WTC11 (cell line): ENCODE data around the gene RPN1.

Experiments used
- ATF1 ChIP-seq: sonication (generic); formaldehyde crosslinking; IDR thresholded peaks from 2 replicates; pipeline ENCODE4 v1.8.1; 2023; ENCODE audit warnings: mild to moderate bottlenecking, moderate library complexity, missing genetic modification reagents
- CREB1 ChIP-seq: sonication (generic); formaldehyde crosslinking; IDR thresholded peaks from 2 replicates; pipeline ENCODE4 v1.8.0; 2023; ENCODE audit warnings: mild to moderate bottlenecking, missing genetic modification reagents
- CREM ChIP-seq: sonication (generic); formaldehyde crosslinking; IDR thresholded peaks from 2 replicates; pipeline ENCODE4 v1.8.1; 2022; ENCODE audit warnings: mild to moderate bottlenecking, missing genetic modification reagents, moderate library complexity
- ETV6 ChIP-seq: sonication (generic); formaldehyde crosslinking; IDR thresholded peaks from 2 replicates; pipeline ENCODE4 v1.8.1; 2022; ENCODE audit warnings: mild to moderate bottlenecking, missing genetic modification reagents
- NFYB ChIP-seq: sonication (generic); formaldehyde crosslinking; conservative IDR thresholded peaks from 2 replicates; pipeline ENCODE4 v1.8.0; 2022; ENCODE audit warnings: low read depth, missing genetic modification reagents
- NR2C2 ChIP-seq: sonication (generic); formaldehyde crosslinking; IDR thresholded peaks from 2 replicates; pipeline ENCODE4 v1.8.0; 2022; ENCODE audit warnings: mild to moderate bottlenecking, missing genetic modification reagents
- NR3C1 ChIP-seq: sonication (generic); formaldehyde crosslinking; conservative IDR thresholded peaks from 2 replicates; pipeline ENCODE4 v1.8.1; 2023; ENCODE audit warnings: low read depth, mild to moderate bottlenecking, missing genetic modification reagents
- SP1 ChIP-seq: sonication (generic); formaldehyde crosslinking; conservative IDR thresholded peaks from 2 replicates; pipeline ENCODE4 v1.8.1; 2022; ENCODE audit warnings: missing genetic modification reagents
- TF ChIP-seq, protein P1 (sequence below): fragments of 200-600 bp; IDR thresholded peaks from 2 replicates; pipeline ENCODE4 v1.8.0; 2022; ENCODE audit warnings: antibody characterized with exemption
- TF ChIP-seq, protein P2 (sequence below): sonication (generic); formaldehyde crosslinking; IDR thresholded peaks from 2 replicates; pipeline ENCODE4 v1.8.0; 2023; ENCODE audit warnings: mild to moderate bottlenecking, missing genetic modification reagents
- TF ChIP-seq, protein P3 (sequence below): sonication (generic); formaldehyde crosslinking; IDR thresholded peaks from 2 replicates; pipeline ENCODE4 v1.8.0; 2022; ENCODE audit warnings: mild to moderate bottlenecking, missing genetic modification reagents
- TF ChIP-seq, protein P4 (sequence below): sonication (generic); formaldehyde crosslinking; IDR thresholded peaks from 2 replicates; pipeline ENCODE4 v1.8.0; 2022; ENCODE audit warnings: mild to moderate bottlenecking, missing genetic modification reagents
- TF ChIP-seq, protein P5 (sequence below): sonication (generic); formaldehyde crosslinking; IDR thresholded peaks from 2 replicates; pipeline ENCODE4 v1.8.1; 2023; ENCODE audit warnings: mild to moderate bottlenecking, missing genetic modification reagents, borderline replicate concordance
- TF ChIP-seq, protein P6 (sequence below): sonication (generic); formaldehyde crosslinking; IDR thresholded peaks from 2 replicates; pipeline ENCODE4 v1.8.1; 2023; ENCODE audit warnings: mild to moderate bottlenecking, missing genetic modification reagents, moderate library complexity

DNA sequence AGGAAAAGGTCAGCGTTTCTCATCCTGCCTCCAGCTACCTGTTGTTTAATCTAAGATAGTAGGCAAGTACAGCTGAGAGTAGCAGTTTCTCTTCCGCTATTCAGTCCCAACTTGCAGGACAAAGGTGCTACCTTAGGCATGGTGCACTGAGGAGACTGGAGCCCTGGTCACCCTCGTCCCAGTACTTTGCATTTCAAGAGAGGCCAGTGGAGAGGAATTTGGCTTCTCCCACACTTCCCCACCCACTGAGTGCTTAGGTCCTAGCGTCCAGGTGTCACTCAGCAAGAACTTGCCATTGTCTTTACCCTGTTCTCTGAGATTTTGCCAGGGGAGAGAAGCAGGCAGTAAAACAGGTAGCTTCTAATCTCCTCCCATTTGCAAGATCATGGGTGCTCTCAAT is 12.5 kb upstream of the RPN1 start:
- TF ChIP-seq, protein P1, sequence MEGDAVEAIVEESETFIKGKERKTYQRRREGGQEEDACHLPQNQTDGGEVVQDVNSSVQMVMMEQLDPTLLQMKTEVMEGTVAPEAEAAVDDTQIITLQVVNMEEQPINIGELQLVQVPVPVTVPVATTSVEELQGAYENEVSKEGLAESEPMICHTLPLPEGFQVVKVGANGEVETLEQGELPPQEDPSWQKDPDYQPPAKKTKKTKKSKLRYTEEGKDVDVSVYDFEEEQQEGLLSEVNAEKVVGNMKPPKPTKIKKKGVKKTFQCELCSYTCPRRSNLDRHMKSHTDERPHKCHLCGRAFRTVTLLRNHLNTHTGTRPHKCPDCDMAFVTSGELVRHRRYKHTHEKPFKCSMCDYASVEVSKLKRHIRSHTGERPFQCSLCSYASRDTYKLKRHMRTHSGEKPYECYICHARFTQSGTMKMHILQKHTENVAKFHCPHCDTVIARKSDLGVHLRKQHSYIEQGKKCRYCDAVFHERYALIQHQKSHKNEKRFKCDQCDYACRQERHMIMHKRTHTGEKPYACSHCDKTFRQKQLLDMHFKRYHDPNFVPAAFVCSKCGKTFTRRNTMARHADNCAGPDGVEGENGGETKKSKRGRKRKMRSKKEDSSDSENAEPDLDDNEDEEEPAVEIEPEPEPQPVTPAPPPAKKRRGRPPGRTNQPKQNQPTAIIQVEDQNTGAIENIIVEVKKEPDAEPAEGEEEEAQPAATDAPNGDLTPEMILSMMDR, result no peak
- TF ChIP-seq CREB1, result no peak
- TF ChIP-seq SP1, result no peak
- no peak for TF ChIP-seq NR2C2 (CRISPR knock-in tag)
- TF ChIP-seq, protein P2, sequence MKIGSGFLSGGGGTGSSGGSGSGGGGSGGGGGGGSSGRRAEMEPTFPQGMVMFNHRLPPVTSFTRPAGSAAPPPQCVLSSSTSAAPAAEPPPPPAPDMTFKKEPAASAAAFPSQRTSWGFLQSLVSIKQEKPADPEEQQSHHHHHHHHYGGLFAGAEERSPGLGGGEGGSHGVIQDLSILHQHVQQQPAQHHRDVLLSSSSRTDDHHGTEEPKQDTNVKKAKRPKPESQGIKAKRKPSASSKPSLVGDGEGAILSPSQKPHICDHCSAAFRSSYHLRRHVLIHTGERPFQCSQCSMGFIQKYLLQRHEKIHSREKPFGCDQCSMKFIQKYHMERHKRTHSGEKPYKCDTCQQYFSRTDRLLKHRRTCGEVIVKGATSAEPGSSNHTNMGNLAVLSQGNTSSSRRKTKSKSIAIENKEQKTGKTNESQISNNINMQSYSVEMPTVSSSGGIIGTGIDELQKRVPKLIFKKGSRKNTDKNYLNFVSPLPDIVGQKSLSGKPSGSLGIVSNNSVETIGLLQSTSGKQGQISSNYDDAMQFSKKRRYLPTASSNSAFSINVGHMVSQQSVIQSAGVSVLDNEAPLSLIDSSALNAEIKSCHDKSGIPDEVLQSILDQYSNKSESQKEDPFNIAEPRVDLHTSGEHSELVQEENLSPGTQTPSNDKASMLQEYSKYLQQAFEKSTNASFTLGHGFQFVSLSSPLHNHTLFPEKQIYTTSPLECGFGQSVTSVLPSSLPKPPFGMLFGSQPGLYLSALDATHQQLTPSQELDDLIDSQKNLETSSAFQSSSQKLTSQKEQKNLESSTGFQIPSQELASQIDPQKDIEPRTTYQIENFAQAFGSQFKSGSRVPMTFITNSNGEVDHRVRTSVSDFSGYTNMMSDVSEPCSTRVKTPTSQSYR (CRISPR knock-in tag), result no peak
- TF ChIP-seq NR3C1, result no peak
- no peak for TF ChIP-seq CREM
- TF ChIP-seq ATF1 (CRISPR knock-in tag), result no peak
- TF ChIP-seq, protein P3, sequence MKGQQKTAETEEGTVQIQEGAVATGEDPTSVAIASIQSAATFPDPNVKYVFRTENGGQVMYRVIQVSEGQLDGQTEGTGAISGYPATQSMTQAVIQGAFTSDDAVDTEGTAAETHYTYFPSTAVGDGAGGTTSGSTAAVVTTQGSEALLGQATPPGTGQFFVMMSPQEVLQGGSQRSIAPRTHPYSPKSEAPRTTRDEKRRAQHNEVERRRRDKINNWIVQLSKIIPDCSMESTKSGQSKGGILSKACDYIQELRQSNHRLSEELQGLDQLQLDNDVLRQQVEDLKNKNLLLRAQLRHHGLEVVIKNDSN (CRISPR knock-in tag), result no peak
- TF ChIP-seq ETV6 (CRISPR knock-in tag), result no peak
- TF ChIP-seq NFYB, result no peak
- TF ChIP-seq, protein P4, sequence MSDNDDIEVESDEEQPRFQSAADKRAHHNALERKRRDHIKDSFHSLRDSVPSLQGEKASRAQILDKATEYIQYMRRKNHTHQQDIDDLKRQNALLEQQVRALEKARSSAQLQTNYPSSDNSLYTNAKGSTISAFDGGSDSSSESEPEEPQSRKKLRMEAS (CRISPR knock-in tag), result no peak
- TF ChIP-seq, protein P5, sequence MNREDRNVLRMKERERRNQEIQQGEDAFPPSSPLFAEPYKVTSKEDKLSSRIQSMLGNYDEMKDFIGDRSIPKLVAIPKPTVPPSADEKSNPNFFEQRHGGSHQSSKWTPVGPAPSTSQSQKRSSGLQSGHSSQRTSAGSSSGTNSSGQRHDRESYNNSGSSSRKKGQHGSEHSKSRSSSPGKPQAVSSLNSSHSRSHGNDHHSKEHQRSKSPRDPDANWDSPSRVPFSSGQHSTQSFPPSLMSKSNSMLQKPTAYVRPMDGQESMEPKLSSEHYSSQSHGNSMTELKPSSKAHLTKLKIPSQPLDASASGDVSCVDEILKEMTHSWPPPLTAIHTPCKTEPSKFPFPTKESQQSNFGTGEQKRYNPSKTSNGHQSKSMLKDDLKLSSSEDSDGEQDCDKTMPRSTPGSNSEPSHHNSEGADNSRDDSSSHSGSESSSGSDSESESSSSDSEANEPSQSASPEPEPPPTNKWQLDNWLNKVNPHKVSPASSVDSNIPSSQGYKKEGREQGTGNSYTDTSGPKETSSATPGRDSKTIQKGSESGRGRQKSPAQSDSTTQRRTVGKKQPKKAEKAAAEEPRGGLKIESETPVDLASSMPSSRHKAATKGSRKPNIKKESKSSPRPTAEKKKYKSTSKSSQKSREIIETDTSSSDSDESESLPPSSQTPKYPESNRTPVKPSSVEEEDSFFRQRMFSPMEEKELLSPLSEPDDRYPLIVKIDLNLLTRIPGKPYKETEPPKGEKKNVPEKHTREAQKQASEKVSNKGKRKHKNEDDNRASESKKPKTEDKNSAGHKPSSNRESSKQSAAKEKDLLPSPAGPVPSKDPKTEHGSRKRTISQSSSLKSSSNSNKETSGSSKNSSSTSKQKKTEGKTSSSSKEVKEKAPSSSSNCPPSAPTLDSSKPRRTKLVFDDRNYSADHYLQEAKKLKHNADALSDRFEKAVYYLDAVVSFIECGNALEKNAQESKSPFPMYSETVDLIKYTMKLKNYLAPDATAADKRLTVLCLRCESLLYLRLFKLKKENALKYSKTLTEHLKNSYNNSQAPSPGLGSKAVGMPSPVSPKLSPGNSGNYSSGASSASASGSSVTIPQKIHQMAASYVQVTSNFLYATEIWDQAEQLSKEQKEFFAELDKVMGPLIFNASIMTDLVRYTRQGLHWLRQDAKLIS (CRISPR knock-in tag), result no peak
- TF ChIP-seq, protein P6, sequence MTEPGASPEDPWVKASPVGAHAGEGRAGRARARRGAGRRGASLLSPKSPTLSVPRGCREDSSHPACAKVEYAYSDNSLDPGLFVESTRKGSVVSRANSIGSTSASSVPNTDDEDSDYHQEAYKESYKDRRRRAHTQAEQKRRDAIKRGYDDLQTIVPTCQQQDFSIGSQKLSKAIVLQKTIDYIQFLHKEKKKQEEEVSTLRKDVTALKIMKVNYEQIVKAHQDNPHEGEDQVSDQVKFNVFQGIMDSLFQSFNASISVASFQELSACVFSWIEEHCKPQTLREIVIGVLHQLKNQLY (CRISPR knock-in tag), result no peak
